Thyroid gland (tissue), 4 donors: ENCODE data around the gene PDE10A.
"Not testable (repeated sequence)": the region's sequence is repeated elsewhere in the genome, so short reads cannot be mapped to it uniquely, and the experiment has no call there.

ENCODE experiments used
- CTCF ChIP-seq, 6 experiments: fragments of 200-600 bp in 3 of 6; fragments of 450-650 bp in 3 of 6; sonication (generic) in 3 of 6; IDR thresholded peaks; one replicate each; pipeline ENCODE4 v1.5.1; 2016 to 2019; ENCODE audit warnings: antibody characterized with exemption in 6 of 6, mild to moderate bottlenecking in 2 of 6, inconsistent platforms in 1 of 6, moderate library complexity in 1 of 6
- POLR2A ChIP-seq, 2 donors: fragments of 450-650 bp; IDR thresholded peaks; one replicate each; pipeline ENCODE4 v1.6.1; 2017; ENCODE audit warnings: antibody characterized with exemption in 2 of 2, mild to moderate bottlenecking in 2 of 2, moderate library complexity in 1 of 2

DNA sequence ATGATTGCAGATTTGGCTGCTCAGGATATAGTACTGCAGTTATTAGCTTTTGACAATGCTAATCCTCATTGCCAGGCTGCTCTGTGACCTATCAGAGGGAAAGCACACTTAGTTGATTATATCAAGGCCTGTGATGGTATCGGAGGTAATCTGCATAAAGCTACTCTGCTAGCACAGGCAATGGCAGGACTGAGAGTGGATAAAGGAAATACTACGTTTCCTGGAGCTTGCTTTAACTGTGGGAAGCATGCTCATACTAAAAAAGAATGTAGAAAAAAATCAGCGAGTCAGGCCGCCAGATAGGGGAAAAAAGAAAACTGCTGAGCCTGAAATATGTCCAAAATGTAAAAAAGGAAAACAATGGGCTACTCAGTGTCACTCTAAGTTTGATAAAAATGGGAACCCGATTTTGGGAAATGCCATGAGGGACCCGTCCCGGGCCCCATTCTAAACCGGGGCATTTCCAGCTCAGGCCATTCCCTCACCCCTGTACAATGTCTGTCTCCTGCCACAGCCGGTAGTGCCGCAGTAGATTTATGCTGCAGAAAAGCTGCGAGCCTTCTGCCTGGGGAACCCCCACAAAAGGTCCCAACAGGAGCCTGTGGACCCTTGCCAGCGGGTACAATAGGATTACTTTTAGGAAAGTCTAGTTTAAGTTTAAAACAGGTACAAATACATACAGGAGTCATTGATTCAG is 203.3 kb downstream of the PDE10A start:
- TF ChIP-seq CTCF, POLR2A (IDR thresholded peaks at IDR 0.05): not testable (repeated sequence)
